HG03159 (cell line): ENCODE measurements around the gene FGR.
"Not testable (repeated sequence)": the region's sequence is repeated elsewhere in the genome, so short reads cannot be mapped to it uniquely, and the experiment has no call there.

Source experiments
- ATAC-seq: cut with Tn5 transposase; IDR thresholded peaks from one replicate; pipeline ENCODE4 v1.9.1; 2021; ENCODE audit warnings: mild to moderate bottlenecking, moderate library complexity; ENCODE audit not compliant: unreplicated experiment

The FGR gene

GRCh38 chr1:27660300-27660835 is 25.4 kb upstream of the FGR start:
- no peak for ATAC-seq

DNA sequence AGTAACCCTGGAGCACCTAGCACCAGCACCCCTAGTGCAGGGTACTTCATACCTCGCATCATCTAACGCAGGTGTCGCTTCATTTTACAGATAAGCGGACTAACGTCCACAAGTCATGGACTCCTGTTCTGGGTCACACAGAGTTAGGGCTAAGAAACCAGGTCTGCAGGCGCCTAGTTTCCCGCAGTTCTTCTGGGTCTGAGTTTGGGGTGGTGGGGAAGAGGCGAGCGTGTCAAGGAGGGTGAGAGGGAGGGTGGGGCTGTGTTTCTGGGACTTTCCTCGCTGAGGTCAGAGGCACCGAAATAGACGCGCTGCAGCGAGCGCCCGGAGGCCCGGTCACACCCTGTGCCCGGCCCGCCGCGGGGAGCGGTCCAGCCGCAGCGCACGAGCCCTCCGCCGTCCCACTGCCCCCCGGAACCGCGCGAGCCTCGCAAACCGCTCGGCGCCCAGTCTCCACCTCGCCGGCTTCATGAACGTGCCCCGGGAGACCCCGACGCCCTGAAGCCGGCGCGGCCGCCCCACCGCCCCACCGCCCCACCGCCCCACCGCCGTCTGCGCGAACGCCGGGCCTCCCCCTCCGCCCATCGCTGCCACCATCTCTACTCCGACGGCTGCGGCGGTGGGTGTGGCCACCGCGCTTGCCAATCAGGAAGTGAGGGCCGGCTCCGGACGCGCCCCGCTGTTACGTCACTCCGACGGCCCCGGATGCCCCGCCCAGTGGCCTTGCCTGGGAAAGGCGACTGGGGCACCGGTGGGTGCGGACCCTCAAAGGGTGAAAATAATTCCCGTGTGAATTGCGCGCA is 24.7 kb upstream of the FGR start:
- peak; percentile 54 for ATAC-seq

DNA sequence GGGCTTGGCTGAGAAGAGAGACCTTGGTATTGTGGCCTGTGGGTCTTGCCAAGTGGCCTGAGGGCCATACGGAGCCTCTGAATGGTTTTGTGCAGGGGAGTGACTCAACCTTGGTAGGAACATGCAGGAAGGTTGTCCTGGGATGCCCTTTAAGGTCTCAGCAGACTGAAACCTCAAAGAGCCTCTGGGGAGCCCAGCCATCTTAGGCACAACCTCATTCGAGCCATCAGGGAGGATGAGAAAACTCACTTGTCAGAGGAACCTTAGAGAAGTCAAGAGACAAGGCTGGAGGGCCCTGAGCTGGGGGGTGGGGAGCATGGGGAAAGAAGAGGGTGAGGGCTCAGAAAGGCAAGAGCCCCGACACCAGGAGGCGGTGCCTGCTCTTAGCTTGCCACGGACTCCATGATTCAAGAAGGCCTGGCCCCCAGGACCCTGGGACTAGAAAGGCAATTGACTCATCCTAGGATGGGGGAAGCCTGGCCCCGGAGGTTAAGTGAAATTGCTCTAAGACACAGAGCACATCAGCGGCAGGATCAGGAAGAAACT is 24.0 kb upstream of the FGR start:
- peak; percentile 17 for ATAC-seq

- ATAC-seq: no peak
Observed at GRCh38 chr1:27656157-27656893, 21.3 kb upstream of the FGR start.

DNA sequence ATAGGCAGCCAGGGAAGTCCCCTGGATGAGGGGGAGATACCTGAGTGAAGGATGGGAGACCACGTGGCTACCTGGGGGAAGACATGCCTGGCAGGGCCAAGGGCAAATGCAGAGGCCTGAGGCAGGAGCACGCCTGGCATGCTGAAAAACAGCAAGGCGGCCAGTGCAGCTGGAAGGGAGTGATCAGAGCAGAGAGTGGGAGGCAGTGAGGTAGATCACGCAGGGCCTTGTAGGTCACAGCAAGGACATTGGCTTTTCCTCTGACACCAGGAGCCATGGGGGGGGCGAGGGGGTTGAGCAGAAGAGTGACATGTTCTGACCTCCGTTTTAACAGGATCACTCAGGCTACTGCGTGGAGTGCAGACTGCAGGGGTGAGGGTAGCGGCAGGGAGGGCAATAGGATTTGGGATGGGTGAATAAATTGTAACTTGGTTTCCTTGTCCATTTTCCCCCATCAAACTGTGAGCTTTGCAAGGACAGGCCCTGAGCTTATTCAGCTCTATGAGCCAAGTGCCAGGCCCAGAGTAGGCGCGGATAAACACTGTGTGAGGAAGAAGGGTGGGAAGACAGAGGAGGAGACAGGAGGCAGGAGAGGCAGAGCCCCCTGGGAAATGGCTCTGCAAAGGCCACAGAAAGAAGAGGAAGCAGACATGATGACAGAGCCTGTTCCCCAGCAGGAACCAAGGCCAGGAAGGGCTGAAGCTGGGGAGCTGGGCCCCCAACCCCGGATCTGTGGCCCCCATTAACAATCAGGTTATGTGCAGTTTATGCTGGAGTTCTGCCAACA is 20.4 kb upstream of the FGR start:
- ATAC-seq: no peak

DNA sequence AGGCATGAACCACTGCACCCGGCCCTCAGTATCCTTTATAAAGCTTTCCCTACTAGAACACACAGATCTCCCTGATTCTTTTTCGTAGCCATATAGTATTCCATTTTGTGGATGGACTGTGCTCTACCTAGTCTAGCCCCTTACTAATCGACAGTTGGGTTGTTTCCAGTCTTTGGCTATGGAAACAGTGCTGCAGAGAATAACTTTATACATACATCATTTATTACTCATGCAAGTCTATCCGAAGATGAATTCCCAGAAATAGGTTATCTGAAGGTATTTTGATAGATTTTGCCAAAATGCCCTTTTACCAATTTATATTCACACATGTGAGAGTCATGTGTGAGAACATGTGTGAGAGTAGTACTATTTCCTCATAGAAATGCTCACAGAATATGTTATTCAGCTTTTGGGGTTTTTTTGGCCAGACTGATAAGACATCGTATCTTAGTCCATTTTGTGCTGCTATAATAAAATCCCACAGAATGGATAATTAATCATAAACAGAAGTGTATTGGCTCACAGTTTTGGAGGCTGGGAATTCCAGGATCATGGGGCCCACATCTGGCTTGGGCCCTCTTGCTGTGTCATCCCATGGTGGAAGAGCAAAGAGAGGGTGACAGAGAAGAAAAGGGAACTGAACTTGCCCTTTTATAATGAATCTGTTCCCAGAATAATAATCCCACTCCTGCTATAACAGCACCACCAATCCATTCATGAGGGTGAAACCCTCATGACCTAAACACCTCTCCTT is 17.3 kb upstream of the FGR start:
- ATAC-seq: no peak

GRCh38 chr1:27650539-27651175 is 15.7 kb upstream of the FGR start:
- no peak for ATAC-seq

DNA sequence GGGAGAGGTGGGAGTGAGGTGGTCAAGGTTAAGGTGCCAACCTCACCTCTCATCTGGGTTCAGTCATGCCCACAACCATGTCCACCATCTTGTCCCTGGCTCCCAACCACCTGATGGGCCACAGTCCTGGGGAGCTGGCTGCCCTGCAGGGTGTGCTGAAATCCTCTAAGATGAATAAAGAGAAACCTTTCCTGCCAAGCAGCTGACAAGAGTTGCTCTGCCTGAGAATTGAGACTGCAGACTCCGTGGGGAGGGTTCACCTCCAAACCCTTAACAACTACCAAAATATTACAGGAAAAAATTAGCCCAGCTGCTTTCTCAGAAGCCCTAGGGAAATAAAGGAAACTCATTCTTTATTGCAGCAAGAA is 15.2 kb upstream of the FGR start:
- ATAC-seq: no peak

- ATAC-seq: no peak
Observed at GRCh38 chr1:27649306-27649635, 14.3 kb upstream of the FGR start.

DNA sequence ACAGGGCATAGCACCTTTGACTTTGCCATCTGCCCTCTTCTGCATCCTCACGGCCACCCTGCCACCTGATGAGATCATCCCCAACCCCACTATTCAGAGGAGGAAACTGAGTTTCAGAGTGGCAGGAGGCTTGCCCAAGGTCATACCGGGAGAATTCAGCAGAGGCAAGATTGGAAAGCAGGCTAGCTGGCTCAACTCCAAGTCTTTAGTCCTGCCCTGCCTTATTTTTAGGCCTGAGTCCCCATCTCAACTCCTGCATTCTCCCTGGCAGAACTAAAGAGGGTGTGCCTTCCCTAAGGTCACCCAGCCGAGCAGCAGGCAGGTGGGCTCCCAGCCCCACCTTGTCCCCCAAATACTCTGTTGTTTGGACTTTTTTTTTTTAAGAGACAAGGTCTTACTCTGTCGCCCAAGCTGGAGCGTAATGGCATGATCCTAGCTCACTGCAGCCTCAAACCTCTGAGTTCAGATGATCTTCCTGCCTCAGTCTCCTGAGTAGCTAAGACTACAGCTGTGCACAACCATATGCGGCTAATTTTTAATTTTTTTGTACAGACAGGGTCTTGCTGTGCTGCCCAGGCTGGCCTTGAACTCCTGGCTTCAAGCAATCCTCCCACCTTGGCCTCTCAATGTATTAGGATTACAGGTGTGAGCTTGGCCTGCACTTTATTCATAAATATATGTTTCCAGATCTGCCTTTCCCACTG is 13.8 kb upstream of the FGR start:
- no peak for ATAC-seq

DNA sequence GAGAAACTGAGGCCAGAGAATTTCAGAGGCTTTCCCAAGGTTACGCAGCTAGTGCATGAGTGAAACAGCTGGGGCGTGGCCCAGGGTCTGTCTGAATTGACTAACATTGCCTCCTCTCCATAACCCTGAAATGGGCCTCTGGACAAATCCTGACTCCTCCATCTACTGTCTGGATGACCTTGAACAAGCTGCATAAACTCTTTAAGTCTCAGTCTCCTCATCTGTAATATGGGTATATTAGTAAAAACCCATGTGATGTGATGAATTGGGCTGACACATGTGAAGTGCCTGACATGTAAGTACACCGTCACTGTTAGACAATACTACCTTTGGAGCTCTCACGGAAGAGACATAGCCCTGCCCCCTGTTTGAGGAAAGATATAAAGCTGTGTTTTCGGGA is 12.3 kb upstream of the FGR start:
- no peak for ATAC-seq

- ATAC-seq: no peak
Observed at GRCh38 chr1:27646676-27647075, 11.7 kb upstream of the FGR start.

- no peak for ATAC-seq
Observed at GRCh38 chr1:27645071-27645415, 10.1 kb upstream of the FGR start.

DNA sequence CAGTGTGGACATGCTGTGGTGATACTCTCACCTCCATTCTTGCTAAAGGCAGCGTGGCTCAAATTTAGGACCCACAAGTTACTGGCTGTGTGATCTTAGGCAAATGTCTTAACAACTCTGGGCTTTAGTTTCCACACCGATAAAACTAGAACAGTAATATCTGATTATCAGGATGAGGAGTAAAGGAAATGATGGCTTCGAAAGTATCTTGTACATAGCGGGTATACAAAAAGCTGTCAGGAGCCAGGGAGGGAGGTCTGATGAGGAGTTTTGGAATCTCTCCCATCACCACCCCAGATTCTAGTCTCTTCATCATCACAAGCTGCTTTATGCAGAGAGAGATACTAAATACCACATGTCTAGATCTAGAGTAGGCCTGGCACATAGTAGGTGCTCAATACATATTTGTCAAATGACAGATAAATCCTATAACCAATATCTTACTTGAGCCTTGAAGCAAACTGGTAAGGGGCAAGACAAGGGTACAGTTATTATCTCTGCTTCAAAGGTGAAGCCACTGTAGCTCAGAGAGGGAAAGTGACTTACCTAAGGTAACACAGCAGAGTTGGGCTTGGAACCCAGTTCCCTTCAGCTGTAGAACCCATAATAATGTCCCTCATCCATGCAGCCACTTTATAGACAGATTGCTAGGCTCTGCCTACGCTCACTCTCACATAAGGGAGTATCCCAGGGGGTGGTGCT is 9.5 kb upstream of the FGR start:
- ATAC-seq: no peak

DNA sequence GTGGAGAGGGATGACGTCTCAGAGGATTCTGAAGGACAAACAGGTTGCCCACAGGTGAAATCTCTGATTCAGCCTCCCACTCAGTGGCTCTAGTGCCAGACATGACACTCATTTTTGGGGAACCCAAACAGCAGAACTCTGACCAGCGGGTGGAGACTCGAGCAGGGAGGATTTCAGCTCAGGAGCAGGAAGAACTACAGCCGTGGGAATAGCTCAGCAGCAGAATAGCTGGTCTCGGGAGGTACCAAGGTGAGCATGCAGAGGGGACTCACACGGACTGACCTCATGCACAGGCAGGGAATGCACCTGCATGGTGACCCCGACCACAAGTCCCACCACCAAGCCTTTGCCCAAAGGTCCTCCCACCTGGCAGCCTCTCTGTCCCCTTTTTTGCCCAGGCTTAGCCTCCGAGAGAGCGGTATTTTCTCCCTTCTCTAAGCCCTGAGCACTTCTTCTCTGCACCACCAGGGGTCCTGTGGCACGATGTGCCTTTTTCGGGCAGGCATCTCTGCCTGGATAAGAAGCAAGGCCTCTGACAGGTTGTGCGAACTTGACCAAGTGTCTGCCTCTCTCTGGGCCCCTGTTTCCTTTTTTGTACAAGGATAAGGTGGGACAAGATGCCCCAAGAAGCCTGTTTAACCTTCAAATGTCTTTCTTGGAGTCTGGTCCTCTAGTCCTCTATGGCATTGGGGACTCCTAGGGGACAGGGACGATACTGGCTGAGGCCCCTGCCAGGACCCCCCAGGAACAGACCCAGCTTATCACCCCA is 8.8 kb upstream of the FGR start:
- ATAC-seq: peak; percentile 70

DNA sequence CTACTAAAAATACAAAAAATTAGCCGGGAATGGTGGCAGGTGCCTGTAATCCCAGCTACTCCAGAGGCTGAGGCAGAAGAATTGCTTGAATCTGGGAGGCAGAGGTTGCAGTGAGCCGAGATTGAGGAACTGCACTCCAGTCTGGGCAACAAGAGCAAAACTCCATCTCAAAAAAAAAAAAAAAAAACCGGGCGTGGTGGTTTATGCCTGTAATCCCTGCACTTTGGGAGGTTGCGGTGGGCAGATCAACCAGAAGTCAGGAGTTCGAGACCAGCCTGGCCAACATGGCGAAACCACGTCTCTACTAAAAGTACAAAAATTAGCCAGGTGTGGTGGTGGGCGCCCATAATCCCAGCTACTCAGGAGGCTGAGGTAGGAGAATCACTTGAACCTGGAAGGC is 5.5 kb upstream of the FGR start:
- ATAC-seq: not testable (repeated sequence)

DNA sequence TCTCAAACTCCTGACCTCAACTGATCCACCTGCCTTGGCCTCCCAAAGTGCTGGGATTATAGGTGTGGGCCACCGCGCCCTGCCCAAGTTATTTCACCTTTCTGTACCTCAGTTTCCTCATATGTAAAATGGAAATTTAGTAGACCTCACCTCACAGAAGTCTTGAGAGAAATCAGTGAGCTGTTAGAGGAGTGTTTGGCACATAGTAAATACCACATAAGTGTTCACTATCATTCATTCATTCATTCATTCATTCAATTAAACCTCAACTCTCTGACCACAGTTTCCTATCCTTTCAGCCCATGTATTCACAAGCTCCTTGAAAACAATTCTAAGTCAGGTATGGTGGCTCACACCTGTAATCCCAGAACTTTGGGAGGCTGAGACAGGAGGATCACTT is 3.8 kb upstream of the FGR start:
- ATAC-seq: no peak

- no peak for ATAC-seq
Observed at GRCh38 chr1:27638047-27638734, 3.2 kb upstream of the FGR start.
